ENCODE results near the gene LHX3. TPM values are rescaled to one million over a fixed set of nuclear protein-coding genes. Genes with fewer than 3 reads are reported as not detected.

LHX3 gene
- total RNA-seq, 3 donors from 2014 or later, result not detected

GRCh38 chr9:136240941-136241340 is 36.0 kb upstream of the LHX3 start:
- Histone ChIP-seq H3K4me3 (no peak overlapping the region), H3K9me3 (no peaks in the 10 kb centered on the region), H3K27me3 (no peaks in the 10 kb centered on the region), H3K4me1 (peaks cover 0 to 11% of the 10 kb centered on the region in 2 donors), H3K36me3 (no peaks in the 10 kb centered on the region), H3K27ac (no peak overlapping the region)
- no peak for TF ChIP-seq POLR2AphosphoS5 (IDR thresholded peaks at IDR 0.05)
- TF ChIP-seq POLR2A (IDR thresholded peaks at IDR 0.05), result no peak
- TF ChIP-seq CTCF (IDR thresholded peaks at IDR 0.05), result no peak
- intact Hi-C loops (cut with DNase I; ENCODE audit: low total_unique reads), result no loop called here
- DNase-seq (ENCODE audit: low spot score in 2 of 2), result no peak

- H3K27me3 ChIP-seq, result no peaks in the 10 kb centered on the region
- no peak overlapping the region for H3K4me3 ChIP-seq
- no peak overlapping the region for H3K27ac ChIP-seq
- H3K9me3 ChIP-seq, result no peaks in the 10 kb centered on the region
- no peak for TF ChIP-seq CTCF (IDR thresholded peaks at IDR 0.05)
- no peak for TF ChIP-seq POLR2AphosphoS5 (IDR thresholded peaks at IDR 0.05)
- TF ChIP-seq POLR2A (IDR thresholded peaks at IDR 0.05), result no peak
- H3K4me1 ChIP-seq, result peaks cover 0 to 11% of the 10 kb centered on the region in 2 donors
- no peak for DNase-seq (ENCODE audit: low spot score in 2 of 2)
- no peaks in the 10 kb centered on the region for H3K36me3 ChIP-seq
- intact Hi-C loops (cut with DNase I; ENCODE audit: low total_unique reads), result loop anchor here (2.0 kb wide), 1 partner anchor 141 kb away; no protein-coding TSS in a partner anchor
These were observed 35.0 kb upstream of the LHX3 start for GRCh38 chr9:136239983-136240330.

GRCh38 chr9:136239135-136239982 is 34.4 kb upstream of the LHX3 start:
- H3K4me1 ChIP-seq, result peaks cover 0 to 6% of the 10 kb centered on the region in 2 donors

DNA sequence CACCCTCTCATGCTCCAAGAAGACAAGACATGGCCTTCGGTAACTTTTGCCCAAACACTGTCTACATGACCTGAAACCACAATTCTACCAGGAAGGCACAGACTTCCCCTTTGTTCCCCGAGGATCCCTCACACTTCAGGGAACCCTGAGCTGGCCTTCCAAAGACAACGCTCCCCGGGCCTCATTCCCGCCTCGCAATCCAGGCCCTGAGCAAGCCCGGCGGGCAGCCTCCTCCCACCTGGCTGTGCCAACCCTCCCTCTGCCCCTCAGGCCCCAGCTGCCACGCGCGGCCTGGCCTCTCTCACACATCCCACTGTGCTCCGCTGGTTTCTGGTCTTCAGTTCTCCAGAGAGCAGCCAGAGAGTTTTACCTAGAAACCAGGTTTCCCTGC is 33.4 kb upstream of the LHX3 start:
- Histone ChIP-seq H3K4me1 (no peaks in the 10 kb centered on the region), H3K4me3 (no peak overlapping the region), H3K9me3 (no peaks in the 10 kb centered on the region), H3K27me3 (no peaks in the 10 kb centered on the region), H3K36me3 (no peaks in the 10 kb centered on the region), H3K27ac (no peak overlapping the region)
- intact Hi-C loops (cut with DNase I; ENCODE audit: low total_unique reads), result loop anchor here (2.0 kb wide), 1 partner anchor 142 kb away; no protein-coding TSS in a partner anchor
- TF ChIP-seq CTCF (IDR thresholded peaks at IDR 0.05), result no peak
- no peak for TF ChIP-seq POLR2AphosphoS5 (IDR thresholded peaks at IDR 0.05)
- no peak for TF ChIP-seq POLR2A (IDR thresholded peaks at IDR 0.05)
- DNase-seq (ENCODE audit: low spot score in 2 of 2), result no peak

More at GRCh38 chr9:136239135-136239982, 34.4 kb upstream of the LHX3 start:
- intact Hi-C loops (cut with DNase I; ENCODE audit: low total_unique reads), result loop anchor here (2.0 kb wide), 1 partner anchor 141 kb away; no protein-coding TSS in a partner anchor
- no peak for TF ChIP-seq POLR2AphosphoS5 (IDR thresholded peaks at IDR 0.05)
- no peak for TF ChIP-seq POLR2A (IDR thresholded peaks at IDR 0.05)
- no peak for TF ChIP-seq CTCF (IDR thresholded peaks at IDR 0.05)
- Histone ChIP-seq H3K36me3 (no peaks in the 10 kb centered on the region), H3K4me3 (no peak overlapping the region), H3K9me3 (no peaks in the 10 kb centered on the region), H3K27ac (no peak overlapping the region), H3K27me3 (no peaks in the 10 kb centered on the region)
- no peak for DNase-seq (ENCODE audit: low spot score in 2 of 2)

Measured in breast epithelium (tissue), 4 donors.